Stimulated activated CD8-positive, alpha-beta memory T cell treated with anti-CD3 and anti-CD28 coated beads, Interleukin-15, amount 100 ng/mL, for 4 hours (primary cell): ENCODE measurements around the gene TRAPPC3.

Experiments used
- DNase-seq, 2 donors: peaks; one replicate each; pipeline ENCODE4 v3.0.0-alpha.2; 2020; ENCODE audit warnings: low read depth in 2 of 2

TRAPPC3 gene

DNA sequence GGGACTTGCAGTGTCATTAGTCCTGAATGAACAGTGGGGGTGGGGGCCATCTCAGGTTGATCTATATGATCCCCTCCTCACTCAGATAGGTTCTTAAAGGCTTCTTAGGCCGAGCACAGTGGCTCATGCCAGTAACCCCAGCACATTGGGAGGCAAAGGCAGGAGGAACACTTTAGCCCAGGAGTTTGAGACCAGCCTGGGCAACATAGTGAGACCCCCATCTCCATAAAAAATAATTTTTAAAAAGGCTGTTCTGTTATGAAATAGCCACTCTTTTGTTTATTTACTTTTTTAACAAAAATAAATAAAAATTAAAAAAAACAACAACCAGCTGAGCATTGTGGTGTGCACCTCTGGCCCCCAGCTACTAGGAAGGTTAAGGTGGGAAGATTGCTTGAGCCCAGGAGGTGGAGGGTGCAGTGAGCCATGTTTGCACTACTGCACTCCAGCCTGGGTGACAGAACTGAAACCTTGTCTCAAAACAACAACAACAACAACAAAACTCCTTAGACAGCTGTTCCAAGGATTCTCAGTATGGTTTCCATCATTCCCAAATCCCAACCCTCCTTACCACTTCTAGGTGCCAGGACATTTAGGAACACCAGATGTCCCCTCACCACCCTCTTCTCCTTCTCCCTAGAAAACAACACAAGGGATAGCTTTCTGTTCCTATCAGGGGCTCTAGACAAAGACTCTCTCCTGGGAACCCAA lies 2.0 kb upstream of the TRAPPC3 start:
- DNase-seq: no peak

DNA sequence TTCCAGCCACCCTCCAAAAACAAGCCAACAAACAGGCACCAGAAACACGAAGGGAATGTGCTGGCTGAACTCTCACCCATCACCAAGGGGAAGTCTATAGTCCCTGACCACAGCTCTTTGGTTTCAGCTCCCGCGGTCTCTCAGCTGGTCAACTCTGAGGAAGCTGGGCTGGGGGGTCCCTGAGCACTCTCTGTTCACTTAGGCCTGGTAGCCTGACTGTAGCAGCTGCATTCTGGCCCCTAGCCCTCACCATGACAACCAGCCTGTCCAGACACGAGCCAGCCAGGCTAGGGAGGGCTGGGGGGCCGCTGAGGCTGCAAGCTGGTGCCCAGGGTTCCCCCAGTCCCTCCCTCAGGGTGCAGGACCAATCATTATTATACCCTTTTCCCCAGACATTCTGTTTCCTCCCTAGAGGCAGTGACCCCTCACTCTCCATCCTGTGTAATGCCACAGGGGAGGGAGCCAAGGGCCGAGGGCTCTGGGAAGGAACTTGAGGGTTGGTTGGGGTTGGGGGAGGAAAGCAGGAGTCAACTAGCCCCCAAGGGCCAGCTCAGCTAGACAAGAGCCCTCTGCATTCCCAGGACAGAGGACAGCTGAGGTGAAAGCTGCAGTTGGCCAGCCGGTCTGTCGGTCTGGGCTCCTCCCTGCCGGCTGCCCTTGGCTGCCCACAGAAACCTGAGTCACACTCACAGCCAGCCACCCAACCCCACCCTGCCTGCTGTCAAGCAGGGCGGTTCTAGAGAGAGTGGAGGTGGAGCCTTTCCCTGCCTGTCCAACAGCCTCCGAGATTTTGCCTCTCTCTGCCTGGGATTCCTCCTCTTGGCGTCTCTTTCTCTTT lies 1.2 kb upstream of the TRAPPC3 start:
- DNase-seq: peak; percentile 50 to 52

DNA sequence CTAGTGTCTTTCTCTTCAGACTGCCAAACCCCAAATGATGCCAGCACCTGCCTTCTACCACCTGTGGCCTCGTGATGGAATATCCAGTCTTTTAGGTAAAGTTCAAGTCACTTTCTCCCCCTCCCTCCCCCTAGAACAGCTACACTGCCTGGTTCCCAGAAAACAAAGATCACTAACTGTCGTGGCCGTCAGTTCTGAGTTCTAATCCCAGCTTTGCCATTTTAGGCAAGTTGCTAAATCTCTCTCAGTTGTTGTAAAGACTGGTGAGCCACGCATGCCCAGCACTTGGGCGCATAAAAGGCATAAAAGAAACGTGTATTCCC lies 648 bp upstream of the TRAPPC3 start:
- no peak for DNase-seq

DNA sequence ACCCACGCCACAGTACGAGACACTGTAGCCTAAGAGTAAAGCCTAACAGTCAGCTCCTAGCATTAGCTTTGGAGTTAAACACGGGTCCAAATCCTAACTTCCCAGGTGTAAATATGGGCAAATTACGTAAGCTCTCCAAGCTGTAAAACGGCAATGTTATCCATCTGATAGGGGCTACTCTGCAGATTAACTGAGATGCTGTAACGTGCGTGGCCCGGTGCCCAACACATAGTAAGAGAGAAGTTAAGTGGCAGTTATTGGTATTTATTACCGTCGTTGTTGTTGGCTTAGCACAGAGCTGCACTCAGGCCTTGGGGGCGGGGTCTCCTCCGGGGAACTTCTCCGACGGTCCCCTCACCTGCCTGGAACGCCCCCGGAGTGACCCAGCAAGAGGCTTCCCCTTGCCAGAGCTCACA lies 457 bp downstream of the TRAPPC3 start:
- no peak for DNase-seq

DNA sequence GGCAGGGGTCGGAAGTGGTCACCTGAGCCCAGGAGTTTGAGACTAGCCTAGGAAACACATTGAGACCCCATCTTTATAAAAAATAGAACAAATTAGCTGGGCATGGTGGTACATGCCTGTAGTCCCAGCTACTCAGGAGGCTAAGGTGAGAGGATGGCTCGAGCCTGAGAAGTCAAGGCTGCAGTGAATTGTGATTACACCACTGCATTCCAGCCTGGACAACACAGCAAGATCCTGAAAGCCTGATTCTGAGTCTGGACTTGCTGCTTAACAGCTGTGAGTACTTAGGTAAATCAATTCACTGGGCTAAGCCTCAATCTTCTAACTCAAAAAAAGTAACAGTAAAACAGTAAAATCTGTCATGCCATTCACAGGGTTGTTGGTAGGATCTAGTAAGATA lies 4.9 kb downstream of the TRAPPC3 start:
- DNase-seq: no peak

DNA sequence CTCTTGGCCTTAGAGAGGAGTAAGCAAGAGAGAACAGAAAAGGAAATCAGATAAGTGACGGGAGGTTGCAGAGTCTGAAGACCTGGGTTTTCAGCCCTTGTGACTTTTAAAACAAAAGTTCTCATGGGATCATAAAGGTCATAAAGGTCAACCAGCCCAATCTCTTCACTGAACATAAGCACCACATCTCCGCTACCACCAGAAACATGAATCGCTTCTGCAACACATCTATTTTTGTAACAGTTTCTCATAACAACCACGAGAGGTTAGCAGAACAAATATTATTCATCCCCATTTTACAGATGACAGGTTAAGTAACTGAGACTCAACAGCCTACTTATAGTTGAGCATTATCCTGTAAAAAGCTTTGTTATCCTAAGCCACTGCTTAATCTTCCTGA lies 5.9 kb downstream of the TRAPPC3 start:
- no peak for DNase-seq

DNA sequence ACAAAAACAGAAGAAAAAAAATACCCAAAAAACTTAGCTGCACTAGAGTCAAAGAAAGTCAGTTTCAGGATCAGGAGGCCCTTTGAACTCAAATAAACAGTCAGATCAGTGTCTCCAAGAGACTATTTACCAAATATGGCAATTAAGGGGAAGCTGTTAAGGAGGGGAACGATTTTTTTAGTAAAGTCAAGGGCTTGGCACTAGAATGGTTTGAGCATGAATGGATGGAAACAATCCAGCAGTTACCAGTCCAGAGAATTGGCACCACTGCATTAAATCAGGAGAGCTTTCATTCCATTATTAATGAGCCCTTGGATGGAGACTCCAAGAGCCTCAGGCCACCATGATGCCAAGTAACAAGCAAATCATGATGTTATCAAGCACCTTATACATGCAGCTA lies 7.2 kb downstream of the TRAPPC3 start:
- DNase-seq: no peak

DNA sequence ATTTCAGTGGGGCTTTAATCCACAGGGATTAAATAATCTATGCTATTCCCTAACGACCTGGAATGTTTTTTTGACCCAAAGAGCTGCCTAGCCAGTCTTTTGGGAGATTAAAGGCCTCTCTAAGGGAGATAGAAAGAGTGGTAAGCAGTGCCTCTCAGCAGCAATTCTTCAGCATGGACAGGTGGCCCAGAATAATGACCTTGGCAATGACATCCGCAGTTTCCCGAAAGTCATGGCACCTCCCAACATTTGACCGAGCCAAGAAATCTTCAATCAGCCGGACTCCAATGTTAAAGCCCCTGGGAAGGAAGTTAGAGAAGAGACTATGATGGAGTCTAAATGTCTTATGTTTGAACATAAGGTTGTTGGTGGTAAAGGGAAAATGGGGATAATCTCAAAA lies 9.8 kb downstream of the TRAPPC3 start:
- DNase-seq: no peak

DNA sequence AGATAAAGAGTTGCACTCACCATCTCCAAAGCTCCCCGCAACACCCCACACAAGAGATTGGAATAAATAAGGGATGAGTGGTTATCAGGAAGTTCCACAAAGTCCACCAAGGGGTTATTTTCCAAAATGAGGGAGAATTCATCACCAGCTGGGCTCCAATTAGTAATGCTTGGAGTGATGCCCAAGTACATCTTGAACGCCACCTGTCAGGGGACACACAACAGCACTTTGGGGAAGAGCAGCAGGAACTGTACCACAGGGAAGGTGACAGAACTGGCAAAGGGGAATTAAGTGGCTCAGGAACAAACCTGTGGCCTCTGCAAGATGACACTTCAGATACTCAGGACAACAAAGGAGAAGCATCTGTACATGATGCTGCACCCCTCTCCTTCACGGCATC lies 11.5 kb downstream of the TRAPPC3 start:
- no peak for DNase-seq

DNA sequence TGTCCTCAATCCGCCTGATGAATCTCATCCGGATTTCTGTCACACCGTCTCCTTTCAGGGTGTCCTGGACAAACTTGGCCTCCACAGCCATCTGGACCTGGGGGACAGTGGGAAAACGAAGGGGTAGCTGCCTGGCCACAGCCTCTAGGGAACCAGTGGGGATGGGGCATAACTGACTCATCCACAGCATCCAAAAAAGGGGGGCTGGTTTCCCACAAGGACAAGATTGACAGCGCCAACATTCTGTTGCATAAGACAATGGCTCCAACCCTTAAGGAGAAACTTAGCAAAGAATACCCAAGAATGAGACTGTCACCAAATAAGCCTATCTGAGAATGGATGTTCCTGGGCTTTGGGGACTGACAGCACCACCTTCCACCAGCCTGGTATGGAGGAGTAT lies 12.1 kb downstream of the TRAPPC3 start:
- no peak for DNase-seq

DNA sequence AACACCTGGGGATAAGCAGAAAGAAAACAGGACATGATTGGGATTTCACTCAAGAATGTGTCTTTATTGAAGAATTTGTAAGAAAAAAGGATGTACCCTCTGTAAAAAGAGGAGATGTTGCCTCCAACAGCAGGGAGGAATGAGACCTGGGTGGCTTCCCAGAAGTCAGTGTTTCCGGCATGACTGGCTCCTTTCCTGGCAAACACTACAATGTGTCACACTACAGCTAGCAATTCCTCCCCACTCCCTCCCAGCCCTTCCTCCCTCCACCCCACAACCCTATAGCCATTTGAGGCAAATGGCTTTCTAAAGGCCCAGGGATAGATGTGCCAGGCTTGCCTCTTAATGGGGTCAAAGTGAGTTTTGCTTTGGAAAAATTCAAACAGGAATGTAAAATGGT lies 12.8 kb downstream of the TRAPPC3 start:
- DNase-seq: no peak

DNA sequence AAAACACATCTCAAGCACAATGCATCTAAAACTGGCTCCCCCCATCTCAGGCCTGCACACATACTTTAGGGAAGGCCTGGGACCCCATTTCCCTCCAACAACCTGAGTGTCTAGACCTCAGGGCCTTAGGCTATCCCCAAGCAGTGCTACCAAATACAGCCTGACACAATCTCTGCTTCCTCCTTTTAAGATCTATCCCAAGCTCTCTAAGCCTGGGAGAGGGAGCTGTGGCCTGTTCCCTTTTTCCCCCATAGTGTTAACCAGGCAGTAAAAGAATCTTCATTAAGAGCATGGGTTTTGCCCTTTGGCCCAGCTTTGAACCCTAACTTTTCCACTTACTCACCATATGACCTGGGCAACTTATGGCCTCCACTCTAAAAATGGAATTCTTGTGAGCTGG lies 13.5 kb downstream of the TRAPPC3 start:
- DNase-seq: no peak

DNA sequence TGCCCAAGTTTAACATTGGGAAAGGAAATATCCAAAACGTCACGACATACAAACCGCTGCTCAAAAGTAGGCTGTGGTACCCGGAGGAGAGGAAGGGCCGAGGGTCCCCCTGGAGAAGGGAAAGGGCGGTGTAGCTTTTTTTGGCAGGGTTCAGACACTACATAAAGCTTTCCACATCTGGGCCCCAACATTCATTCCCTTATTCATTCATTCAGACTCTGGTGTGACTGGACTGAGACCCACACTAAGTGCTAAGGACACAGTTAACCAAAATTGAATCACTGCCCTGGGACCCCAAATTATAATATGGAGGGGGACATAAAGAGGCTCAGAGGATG lies 14.0 kb downstream of the TRAPPC3 start:
- DNase-seq: no peak

DNA sequence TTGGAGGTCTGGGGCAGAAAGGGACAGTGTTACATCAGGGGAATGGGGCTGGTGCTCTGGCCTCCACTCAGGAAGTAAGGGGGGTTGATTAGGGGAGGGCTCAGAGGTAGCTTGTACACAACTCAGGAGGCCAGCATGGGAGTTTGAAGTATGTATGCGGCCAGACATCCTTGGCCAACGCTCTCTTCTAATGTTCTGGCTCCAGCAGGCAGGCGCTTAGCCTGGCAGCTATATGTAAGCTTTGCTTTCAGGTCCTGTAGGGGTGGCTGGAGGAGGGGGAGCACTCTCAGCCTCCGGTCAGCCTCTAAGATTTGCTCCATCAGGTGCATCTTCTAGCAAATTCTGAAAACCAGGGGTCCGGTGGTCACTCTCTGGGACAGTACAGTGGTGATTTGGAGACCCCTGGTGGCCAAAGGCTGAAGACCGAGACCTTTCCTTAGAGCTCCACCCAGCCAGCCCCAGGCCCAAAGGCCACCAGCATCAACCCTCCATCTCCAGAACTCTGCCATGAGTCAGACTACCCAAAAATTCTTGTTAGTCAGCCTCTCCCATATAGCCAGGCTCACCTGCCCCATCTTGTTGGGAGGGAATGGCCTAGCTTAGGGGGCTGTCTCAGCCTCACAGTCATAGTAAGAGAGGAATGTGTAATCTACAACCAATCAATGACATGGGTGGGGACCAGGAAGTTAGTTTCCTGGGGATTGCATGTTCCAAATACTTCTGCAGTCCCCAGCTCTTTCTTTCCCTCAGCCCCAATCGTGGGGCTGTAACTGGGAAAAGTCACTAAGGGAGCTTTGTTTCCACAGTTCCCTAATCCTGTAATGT lies 14.6 kb downstream of the TRAPPC3 start:
- no peak for DNase-seq

DNA sequence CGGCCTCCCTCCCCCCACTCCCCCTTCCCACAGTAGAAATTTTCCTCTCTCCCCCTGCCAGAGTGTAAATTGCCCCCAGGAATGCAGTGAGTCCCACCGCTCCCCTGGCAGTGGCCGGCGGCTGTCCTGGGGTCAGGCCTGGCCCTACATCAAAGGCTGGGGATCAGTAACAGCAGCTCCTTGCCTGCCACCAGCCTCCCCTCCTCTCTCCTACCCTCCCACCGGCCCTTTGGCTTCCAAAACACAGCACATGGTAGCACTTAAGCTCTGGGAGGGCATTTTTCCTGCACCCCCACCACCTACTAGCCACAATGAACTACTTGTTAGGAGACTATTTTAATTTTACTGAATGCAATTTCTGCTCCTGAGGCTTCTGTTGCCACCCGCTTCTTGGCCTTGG lies 15.3 kb downstream of the TRAPPC3 start:
- DNase-seq: no peak

DNA sequence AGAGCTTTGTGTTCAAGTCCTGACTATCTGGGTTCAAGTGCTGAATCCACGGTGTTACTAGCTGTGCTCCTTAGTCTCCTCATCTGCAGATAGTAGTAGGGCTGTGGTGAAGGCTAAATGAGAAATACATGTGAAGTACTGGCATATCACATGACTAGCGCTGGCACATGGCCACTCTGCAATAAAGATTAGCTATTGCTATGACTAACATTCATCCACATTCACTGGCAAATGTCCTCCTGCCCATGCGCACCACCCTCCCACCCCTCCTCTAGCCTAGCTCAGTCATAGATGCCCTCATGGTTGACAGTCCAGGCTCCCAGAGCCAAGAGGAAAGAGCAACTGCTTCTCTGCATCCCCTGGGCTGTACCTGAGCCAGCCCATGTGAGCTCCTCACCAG lies 15.8 kb downstream of the TRAPPC3 start:
- DNase-seq: no peak

DNA sequence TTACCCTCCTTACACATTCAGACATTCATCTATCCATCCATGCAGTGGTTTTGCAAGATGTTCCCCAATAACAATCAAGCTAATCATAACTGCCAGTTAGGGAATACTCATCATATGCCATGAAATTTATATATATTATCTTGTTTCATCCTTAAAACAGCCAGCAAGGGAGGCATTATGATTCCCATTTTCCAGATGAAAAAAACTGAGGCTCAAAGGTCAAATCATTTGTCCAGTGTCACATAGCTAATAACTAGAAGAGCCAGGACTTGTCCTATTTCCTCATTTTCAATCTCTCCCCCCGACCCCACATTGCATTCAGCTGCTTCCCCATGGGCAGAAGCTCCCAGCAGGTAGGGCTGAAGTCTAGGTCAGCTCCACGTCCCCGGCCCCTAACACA lies 17.3 kb downstream of the TRAPPC3 start:
- DNase-seq: no peak

DNA sequence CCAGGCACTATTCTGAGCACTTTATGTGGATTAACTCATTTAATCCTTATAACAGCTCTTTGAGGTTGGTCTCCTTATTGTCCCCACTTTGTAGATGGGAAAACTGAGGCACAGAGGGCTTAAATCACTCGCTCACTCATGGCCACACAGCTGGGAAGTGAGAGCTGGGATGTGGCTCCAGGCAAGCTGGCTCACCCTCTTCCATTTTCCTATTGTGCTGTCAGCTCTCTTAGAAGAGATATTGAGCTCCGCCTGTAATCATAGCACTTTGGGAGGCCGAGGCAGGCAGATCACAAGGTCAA lies 20.4 kb downstream of the TRAPPC3 start:
- DNase-seq: no peak

DNA sequence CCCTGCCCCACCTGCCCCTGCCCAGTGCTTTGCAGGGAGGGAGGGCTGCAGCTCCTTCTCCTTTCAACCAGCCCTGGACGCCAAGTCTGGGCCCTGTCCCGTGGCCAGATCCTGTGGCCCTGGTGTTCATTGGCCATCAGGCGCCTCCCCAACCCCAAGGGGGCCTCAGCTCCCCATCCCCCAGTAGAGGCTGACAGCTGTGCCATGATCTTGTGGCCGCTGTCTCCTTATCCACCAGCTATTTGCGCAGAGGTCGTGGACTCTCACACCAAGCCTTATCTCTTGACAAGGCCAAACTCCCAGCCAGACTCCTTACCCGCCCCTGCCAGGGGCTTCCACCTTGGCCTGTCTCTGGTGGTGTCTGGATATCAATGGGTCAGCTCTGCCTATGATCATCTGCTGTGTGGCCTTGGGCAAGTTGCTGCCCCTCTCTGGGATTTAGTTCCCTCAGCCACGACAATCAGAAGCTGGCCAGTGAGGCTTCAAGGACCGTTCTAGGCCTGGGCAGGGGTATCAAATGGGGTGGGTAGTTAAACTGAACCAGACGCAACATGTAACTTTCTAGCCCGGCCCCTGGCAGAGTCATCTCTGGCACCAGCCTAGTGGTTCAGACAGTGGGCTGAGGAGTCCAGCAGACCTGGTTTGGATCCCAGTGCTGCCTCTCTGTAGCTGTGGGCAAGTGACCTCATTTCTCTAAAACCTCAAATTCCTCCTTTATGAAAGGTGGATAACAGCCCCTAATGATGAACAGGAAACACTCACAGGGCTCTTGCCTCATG lies 21.0 kb downstream of the TRAPPC3 start:
- DNase-seq: no peak

DNA sequence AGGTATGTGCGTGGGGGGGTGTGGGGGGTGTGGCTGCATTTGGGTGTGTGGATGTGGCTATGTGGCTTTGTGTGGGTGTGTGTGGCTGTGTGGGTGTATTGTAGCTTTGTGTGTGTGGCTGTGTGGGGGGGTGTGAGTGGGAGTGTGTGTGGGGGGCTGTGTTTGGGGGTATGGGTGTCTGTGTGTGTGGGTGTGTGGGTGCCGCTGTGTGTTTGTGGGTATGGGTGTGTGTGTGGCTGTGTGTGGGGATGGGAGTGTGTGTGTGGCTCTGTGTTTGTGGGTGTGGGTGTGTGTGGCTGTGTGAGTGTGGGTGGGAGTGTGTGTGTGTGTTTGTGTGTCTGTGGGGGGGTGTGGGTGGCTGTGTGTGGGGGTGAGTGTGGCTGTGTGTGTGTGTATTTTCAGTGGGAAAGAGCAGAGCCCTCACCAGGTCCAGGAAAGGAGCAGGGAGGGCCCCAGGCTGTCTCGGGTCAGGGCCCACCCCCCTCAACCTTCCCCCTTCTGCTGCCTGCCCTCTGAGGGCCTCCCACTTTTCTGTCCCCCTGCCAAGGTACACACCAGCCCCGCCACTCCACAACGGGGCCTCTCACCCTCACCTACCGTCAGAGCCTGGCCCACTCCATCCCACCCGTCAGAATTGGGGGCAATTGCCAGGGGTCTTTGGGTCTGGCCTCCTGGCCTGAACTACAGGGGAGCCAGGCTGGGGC lies 22.3 kb downstream of the TRAPPC3 start:
- no peak for DNase-seq

DNA sequence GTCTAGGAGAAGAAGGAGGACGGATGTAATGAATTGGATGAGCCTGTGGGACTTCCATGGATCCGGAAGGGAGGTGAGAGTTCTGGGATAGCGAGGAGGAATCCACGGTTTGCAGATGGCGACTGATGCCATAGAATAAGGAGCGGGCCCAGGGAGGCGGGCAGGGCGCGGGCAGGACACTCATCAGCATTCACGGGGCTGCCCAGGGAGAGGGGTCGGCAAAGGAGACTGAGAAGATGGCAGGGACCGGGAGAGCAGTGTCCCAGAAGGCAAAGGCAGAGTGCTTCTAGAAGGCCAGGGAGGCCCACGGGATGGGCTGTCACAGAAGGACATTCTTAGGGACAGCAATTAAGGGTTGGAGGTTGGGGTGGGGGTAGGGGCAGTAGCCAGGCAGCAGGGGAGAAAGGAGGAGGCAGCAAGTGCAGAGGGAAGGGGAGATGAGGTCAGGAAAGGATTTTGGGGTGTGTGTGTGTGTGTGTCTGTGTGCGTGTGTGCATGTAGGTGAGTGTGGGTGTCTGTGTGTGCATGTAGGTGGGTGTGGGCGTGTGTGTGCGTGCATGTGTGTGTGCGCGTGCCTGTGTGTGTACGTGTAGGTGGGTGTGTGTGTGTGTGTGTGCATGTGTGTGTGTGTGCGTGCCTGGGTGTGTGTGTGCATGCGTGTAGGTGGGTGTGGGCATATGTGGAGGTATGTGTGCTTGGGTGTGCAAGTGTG lies 23.1 kb downstream of the TRAPPC3 start:
- DNase-seq: no peak
